ENCODE measurements around the gene PACSIN2. TPM values are rescaled to one million over a fixed set of nuclear protein-coding genes. Genes with fewer than 3 reads are reported as not detected.

Gene PACSIN2
- total RNA-seq, 1 experiment from 2014 or later: 60.2 TPM

DNA sequence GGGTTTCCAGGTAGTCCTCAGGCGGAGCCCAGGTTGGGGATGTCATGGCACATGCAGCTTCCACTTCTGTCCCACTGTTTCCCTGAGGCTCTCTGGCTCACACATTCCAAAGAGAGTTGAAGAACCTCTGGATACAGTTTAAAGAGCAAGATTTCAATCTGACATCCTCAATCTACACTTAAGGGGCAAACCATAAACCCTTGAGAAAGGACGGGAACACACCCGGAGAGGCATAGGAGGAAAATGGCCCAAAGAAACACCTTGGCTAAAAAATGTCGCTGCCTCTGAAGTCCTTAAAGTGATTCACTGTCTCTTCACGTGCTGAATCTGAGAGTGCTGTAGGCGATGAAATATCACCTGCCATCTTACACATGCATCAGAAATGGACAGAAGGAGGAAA is 87.0 kb downstream of the PACSIN2 start:
- no TSS peak for BruUV-seq (replicated peaks)
- no peak overlapping the region for H3K27ac ChIP-seq (ENCODE audit: low read length)
- CTCF ChIA-PET: no interaction called here

DNA sequence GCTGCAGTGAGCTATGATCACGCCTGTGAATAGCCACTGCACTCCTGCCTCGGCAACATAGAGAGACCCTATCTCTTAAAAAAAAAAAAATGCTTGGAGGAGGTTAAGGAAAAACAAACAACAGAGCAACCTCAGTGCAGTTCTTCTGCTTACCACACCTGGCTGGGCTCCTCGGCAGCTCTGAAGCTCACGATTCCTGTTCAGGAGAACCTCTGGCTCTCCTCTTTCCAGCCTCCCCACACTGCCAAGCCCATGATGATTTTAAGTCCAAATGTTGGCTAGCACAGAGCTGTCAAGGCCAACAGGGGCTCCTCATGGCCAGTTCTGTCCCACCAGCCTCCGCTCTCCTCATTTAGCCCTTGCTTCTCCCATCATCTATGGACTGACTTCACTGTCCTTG is 88.2 kb downstream of the PACSIN2 start:
- ChIA-PET POLR2A (no interaction called here), CTCF (no interaction called here)
- H3K4me1 ChIP-seq (ENCODE audit: control insufficient read depth, insufficient read depth, low read length): peaks cover 31% of the 10 kb centered on the region
- DNase-seq (ENCODE audit: low read depth, low spot score): no peak
- no peak for ATAC-seq
- no peak overlapping the region for H3K27ac ChIP-seq (ENCODE audit: low read length)
- H3K36me3 ChIP-seq (ENCODE audit: control insufficient read depth, insufficient read depth, low read length): no peaks in the 10 kb centered on the region; the same call in 1 of the 2 replicates
- TF ChIP-seq SIN3A (IDR thresholded peaks at IDR 0.05; ENCODE audit: borderline replicate concordance, insufficient read depth, low read depth, low read length) (no peak), CTCF (IDR thresholded peaks at IDR 0.05) (no peak), POLR2AphosphoS5 (IDR thresholded peaks at IDR 0.05; ENCODE audit: low read depth, low read length) (no peak), REST (IDR thresholded peaks at IDR 0.05; ENCODE audit: insufficient read depth in 1 of 2, low read depth in 2 of 2, low read length in 1 of 2) (no peak), TCF7L2 (IDR thresholded peaks at IDR 0.05; ENCODE audit: low read depth, low read length) (no peak)
- in situ Hi-C loops (cut with HindIII; ENCODE audit: low pct_unique_long_range_greater_than_20kb, low sequenced_read_pairs): no loop called here
- no peaks in the 10 kb centered on the region for H3K9me3 ChIP-seq (ENCODE audit: control insufficient read depth, insufficient read depth, low read depth, low read length)
- intact Hi-C loops (cut with micrococcal nuclease; ENCODE audit: unreplicated experiment): no loop called here
- no peaks in the 10 kb centered on the region for H3K27me3 ChIP-seq (ENCODE audit: control insufficient read depth, insufficient read depth, low read length)
- BruUV-seq (replicated peaks): no TSS peak
- H3K4me3 ChIP-seq (ENCODE audit: low read depth in 2 of 2, low read length in 2 of 2): no peak overlapping the region

More for the DNA sequence above, 87.0 kb downstream of the PACSIN2 start:
- no peaks in the 10 kb centered on the region; the same call in 1 of the 2 replicates for H3K36me3 ChIP-seq (ENCODE audit: control insufficient read depth, insufficient read depth, low read length)
- no peaks in the 10 kb centered on the region for H3K9me3 ChIP-seq (ENCODE audit: control insufficient read depth, insufficient read depth, low read depth, low read length)
- no peak for ATAC-seq
- no peak overlapping the region for H3K4me3 ChIP-seq (ENCODE audit: low read depth in 2 of 2, low read length in 2 of 2)
- H3K27me3 ChIP-seq (ENCODE audit: control insufficient read depth, insufficient read depth, low read length): no peaks in the 10 kb centered on the region
- intact Hi-C loops (cut with micrococcal nuclease; ENCODE audit: unreplicated experiment) (no loop called here), in situ Hi-C loops (cut with HindIII; ENCODE audit: low pct_unique_long_range_greater_than_20kb, low sequenced_read_pairs) (no loop called here)
- TF ChIP-seq CTCF (IDR thresholded peaks at IDR 0.05) (no peak), POLR2AphosphoS5 (IDR thresholded peaks at IDR 0.05; ENCODE audit: low read depth, low read length) (no peak)
- POLR2A ChIA-PET: interaction anchor here (0.6 kb wide), 1 partner anchor 63 kb away, joined by 5 read pairs; no protein-coding TSS in a partner anchor
- DNase-seq (ENCODE audit: low read depth, low spot score): no peak
- peaks cover 22% of the 10 kb centered on the region for H3K4me1 ChIP-seq (ENCODE audit: control insufficient read depth, insufficient read depth, low read length)
